Vagina (tissue), 2 donors: ENCODE measurements around the gene STH.

ENCODE experiments used
- CTCF ChIP-seq, 3 experiments: fragments of 450-650 bp in 2 of 3; fragments of 200-600 bp in 1 of 3; sonication (generic) in 1 of 3; IDR thresholded peaks; one replicate each; pipeline ENCODE4 v1.5.1; 2017 to 2019; ENCODE audit warnings: antibody characterized with exemption in 3 of 3, mild to moderate bottlenecking in 2 of 3, moderate library complexity in 2 of 3
- POLR2A ChIP-seq, 2 donors: fragments of 450-650 bp; IDR thresholded peaks; one replicate each; pipeline ENCODE4 v1.6.1; 2017; ENCODE audit warnings: antibody characterized with exemption in 2 of 2, mild to moderate bottlenecking in 2 of 2, moderate library complexity in 2 of 2

- TF ChIP-seq CTCF (IDR thresholded peaks at IDR 0.05) (no peak), POLR2A (IDR thresholded peaks at IDR 0.05) (no peak)
Measured at GRCh38 chr17:45955326-45955725, 43.7 kb upstream of the STH start.
